Measurements from ENCODE around the gene KIF18B. TPM values are rescaled to one million over a fixed set of nuclear protein-coding genes. Genes with fewer than 3 reads are reported as not detected.

Gene KIF18B
- total RNA-seq, 1 experiment from 2014 or later, result 58.5 TPM

GRCh38 chr17:44930667-44931066, 16.9 kb downstream of the KIF18B start:
- Histone ChIP-seq H3K4me3 (no peak overlapping the region), H3K36me3 (ENCODE audit: low read depth) (peaks cover 13% of the 10 kb centered on the region), H3K27me3 (ENCODE audit: insufficient read depth, low read depth) (no peaks in the 10 kb centered on the region), H3K4me1 (replicated peaks; ENCODE audit: insufficient read depth) (no peaks in the 10 kb centered on the region), H3K4me2 (no peak overlapping the region), H3K79me2 (ENCODE audit: low read depth) (no peaks in the 10 kb centered on the region), H3F3A (ENCODE audit: insufficient read depth, low read depth) (no peaks in the 10 kb centered on the region), H2AFZ (no peak overlapping the region), H3K27ac (no peak overlapping the region), H3K9me2 (ENCODE audit: insufficient read depth) (no peaks in the 10 kb centered on the region), H3K9me3 (ENCODE audit: insufficient read depth, low read depth) (no peaks in the 10 kb centered on the region), H4K20me1 (ENCODE audit: insufficient read depth) (no peaks in the 10 kb centered on the region)
- BruUV-seq (replicated peaks), result no TSS peak
- no peak for TF ChIP-seq EZH2 (IDR thresholded peaks at IDR 0.05; ENCODE audit: low read depth)
- TF ChIP-seq, protein P1, sequence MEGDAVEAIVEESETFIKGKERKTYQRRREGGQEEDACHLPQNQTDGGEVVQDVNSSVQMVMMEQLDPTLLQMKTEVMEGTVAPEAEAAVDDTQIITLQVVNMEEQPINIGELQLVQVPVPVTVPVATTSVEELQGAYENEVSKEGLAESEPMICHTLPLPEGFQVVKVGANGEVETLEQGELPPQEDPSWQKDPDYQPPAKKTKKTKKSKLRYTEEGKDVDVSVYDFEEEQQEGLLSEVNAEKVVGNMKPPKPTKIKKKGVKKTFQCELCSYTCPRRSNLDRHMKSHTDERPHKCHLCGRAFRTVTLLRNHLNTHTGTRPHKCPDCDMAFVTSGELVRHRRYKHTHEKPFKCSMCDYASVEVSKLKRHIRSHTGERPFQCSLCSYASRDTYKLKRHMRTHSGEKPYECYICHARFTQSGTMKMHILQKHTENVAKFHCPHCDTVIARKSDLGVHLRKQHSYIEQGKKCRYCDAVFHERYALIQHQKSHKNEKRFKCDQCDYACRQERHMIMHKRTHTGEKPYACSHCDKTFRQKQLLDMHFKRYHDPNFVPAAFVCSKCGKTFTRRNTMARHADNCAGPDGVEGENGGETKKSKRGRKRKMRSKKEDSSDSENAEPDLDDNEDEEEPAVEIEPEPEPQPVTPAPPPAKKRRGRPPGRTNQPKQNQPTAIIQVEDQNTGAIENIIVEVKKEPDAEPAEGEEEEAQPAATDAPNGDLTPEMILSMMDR (conservative IDR thresholded peaks at IDR 0.05), result no peak
- POLR2A ChIA-PET (ENCODE audit: unreplicated experiment), result no interaction called here
- DNase-seq, result no peak
- intact Hi-C loops (cut with micrococcal nuclease; ENCODE audit: unreplicated experiment), result no loop called here
- CTCF ChIA-PET, result interaction anchor here (0.5 kb wide), 1 partner anchor 203 kb away, joined by 10 read pairs; no protein-coding TSS in a partner anchor

GRCh38 chr17:44928950-44929720, 18.4 kb downstream of the KIF18B start:
- H3K79me2 ChIP-seq (ENCODE audit: low read depth), result no peaks in the 10 kb centered on the region
- BruUV-seq (replicated peaks), result no TSS peak
- H3K36me3 ChIP-seq (ENCODE audit: low read depth), result peaks cover 13% of the 10 kb centered on the region
- H3K9me3 ChIP-seq (ENCODE audit: insufficient read depth, low read depth), result no peaks in the 10 kb centered on the region
- no peak for DNase-seq
- no peaks in the 10 kb centered on the region for H3K4me1 ChIP-seq (replicated peaks; ENCODE audit: insufficient read depth)
- H3K27me3 ChIP-seq (ENCODE audit: insufficient read depth, low read depth), result no peaks in the 10 kb centered on the region
- no peaks in the 10 kb centered on the region for H3K9me2 ChIP-seq (ENCODE audit: insufficient read depth)
- TF ChIP-seq, protein P1 (conservative IDR thresholded peaks at IDR 0.05), result no peak
- TF ChIP-seq EZH2 (IDR thresholded peaks at IDR 0.05; ENCODE audit: low read depth), result no peak
- ChIA-PET POLR2A (ENCODE audit: unreplicated experiment) (no interaction called here), CTCF (no interaction called here)
- no peak overlapping the region for H3K4me3 ChIP-seq
- no peak overlapping the region for H3K27ac ChIP-seq
- no peaks in the 10 kb centered on the region for H4K20me1 ChIP-seq (ENCODE audit: insufficient read depth)
- H3K4me2 ChIP-seq, result no peak overlapping the region
- intact Hi-C loops (cut with micrococcal nuclease; ENCODE audit: unreplicated experiment), result no loop called here
- H3F3A ChIP-seq (ENCODE audit: insufficient read depth, low read depth), result peaks cover 4% of the 10 kb centered on the region; the same call in 1 of the 2 replicates
- no peak overlapping the region for H2AFZ ChIP-seq

GRCh38 chr17:44928136-44928535, 19.4 kb downstream of the KIF18B start:
- H4K20me1 ChIP-seq (ENCODE audit: insufficient read depth), result no peaks in the 10 kb centered on the region
- no peaks in the 10 kb centered on the region for H3K27me3 ChIP-seq (ENCODE audit: insufficient read depth, low read depth)
- no peak overlapping the region for H3K27ac ChIP-seq
- H3F3A ChIP-seq (ENCODE audit: insufficient read depth, low read depth), result peaks cover 12% of the 10 kb centered on the region; the same call in 1 of the 2 replicates
- POLR2A ChIA-PET (ENCODE audit: unreplicated experiment), result no interaction called here
- H3K79me2 ChIP-seq (ENCODE audit: low read depth), result no peaks in the 10 kb centered on the region
- H3K4me3 ChIP-seq, result no peak overlapping the region
- no TSS peak for BruUV-seq (replicated peaks)
- H3K4me2 ChIP-seq, result no peak overlapping the region
- H3K36me3 ChIP-seq (ENCODE audit: low read depth), result peaks cover 13% of the 10 kb centered on the region
- intact Hi-C loops (cut with micrococcal nuclease; ENCODE audit: unreplicated experiment), result no loop called here
- TF ChIP-seq EZH2 (IDR thresholded peaks at IDR 0.05; ENCODE audit: low read depth), result no peak
- TF ChIP-seq, protein P1 (conservative IDR thresholded peaks at IDR 0.05), result no peak
- DNase-seq, result no peak
- H3K4me1 ChIP-seq (replicated peaks; ENCODE audit: insufficient read depth), result no peaks in the 10 kb centered on the region
- no peak overlapping the region for H2AFZ ChIP-seq
- H3K9me2 ChIP-seq (ENCODE audit: insufficient read depth), result no peaks in the 10 kb centered on the region
- CTCF ChIA-PET, result no interaction called here
- no peaks in the 10 kb centered on the region for H3K9me3 ChIP-seq (ENCODE audit: insufficient read depth, low read depth)
